Measurements from ENCODE around the gene CRTAP.

DNA sequence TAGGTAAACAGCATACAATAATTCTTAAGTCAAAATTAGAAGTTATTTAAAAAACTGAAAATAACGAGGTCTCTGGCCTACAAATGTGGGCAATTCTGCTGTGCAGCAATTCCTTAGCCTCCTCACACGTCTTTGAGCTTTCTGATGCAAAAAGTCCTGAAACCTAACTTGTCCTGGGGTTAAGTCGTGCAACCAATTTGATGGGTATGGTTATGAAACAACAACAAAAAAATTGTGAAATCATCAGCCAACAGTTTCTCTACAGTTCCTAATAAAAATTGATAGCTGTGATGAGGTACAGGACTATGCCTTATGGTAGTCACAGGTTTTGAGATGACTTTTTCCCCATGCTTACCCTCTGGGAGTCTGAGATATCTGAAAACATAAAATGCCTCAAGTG, 10.3 kb upstream of the CRTAP start:
- TF ChIP-seq, protein P1, sequence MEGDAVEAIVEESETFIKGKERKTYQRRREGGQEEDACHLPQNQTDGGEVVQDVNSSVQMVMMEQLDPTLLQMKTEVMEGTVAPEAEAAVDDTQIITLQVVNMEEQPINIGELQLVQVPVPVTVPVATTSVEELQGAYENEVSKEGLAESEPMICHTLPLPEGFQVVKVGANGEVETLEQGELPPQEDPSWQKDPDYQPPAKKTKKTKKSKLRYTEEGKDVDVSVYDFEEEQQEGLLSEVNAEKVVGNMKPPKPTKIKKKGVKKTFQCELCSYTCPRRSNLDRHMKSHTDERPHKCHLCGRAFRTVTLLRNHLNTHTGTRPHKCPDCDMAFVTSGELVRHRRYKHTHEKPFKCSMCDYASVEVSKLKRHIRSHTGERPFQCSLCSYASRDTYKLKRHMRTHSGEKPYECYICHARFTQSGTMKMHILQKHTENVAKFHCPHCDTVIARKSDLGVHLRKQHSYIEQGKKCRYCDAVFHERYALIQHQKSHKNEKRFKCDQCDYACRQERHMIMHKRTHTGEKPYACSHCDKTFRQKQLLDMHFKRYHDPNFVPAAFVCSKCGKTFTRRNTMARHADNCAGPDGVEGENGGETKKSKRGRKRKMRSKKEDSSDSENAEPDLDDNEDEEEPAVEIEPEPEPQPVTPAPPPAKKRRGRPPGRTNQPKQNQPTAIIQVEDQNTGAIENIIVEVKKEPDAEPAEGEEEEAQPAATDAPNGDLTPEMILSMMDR (conservative IDR thresholded peaks at IDR 0.05): no peak
- TF ChIP-seq EZH2 (IDR thresholded peaks at IDR 0.05; ENCODE audit: low read depth): no peak
